Stimulated activated CD4-positive, alpha-beta T cell treated with anti-CD3 and anti-CD28 coated beads, Interleukin-4, amount 100 ng/mL, for 24 hours (primary cell): ENCODE data around the gene PLEKHG4B.
"Not testable (repeated sequence)": the region's sequence is repeated elsewhere in the genome, so short reads cannot be mapped to it uniquely, and the experiment has no call there.

Source experiments
- DNase-seq: peaks from one replicate; pipeline ENCODE4 v3.0.0-alpha.2; 2020

The PLEKHG4B gene

DNA sequence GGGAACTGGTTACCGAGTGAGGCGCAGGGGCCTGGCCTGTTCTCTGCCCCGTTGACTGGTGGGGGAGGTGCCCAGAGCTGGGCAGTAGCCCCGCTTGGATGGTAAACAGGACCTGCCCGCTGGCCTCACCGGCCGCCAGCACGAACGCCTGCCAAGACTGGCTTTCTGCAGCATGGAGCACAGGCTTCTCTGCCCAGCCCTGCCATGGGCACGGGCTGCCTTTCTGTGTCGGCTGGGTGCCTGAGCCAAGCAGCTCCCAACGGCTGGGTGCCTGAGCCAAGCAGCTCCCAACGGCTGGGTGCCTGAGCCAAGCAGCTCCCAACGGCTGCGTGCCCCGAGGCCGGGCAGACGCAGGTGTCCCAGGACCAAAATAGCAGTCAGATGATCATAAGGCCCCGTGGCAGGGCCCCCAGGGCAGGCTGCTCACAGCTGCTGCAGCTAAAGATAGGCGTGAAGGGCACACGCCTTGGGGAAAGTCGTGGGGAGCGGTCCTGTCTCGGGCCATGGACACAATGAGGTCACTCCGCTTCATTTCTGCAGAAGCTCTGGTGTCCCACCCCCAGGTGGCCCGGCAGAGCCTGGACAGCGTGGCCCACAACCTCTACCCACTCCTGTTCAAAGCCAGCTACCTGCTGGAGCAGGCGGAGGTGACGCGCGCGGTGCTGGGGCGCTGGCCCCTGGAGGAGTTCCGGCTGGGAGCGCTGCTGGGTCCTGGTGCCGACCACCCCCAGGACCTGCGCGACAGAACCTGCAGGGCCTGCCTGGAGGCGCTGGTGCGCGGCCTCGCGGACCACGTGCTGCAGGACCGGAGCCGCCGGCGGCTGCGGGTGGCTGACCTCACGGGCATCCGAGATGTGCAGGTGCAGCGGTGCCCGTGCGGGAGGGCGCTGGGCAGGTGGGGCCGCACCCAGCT lies 99.3 kb downstream of the PLEKHG4B start, which contains the start of gene LRRC14B:
Gene LRRC14B, plus strand, starts transcription at position 460 of the 913 bp plus-strand sequence. Its CDS starts 44 bp downstream, at position 504.
- no peak for DNase-seq

DNA sequence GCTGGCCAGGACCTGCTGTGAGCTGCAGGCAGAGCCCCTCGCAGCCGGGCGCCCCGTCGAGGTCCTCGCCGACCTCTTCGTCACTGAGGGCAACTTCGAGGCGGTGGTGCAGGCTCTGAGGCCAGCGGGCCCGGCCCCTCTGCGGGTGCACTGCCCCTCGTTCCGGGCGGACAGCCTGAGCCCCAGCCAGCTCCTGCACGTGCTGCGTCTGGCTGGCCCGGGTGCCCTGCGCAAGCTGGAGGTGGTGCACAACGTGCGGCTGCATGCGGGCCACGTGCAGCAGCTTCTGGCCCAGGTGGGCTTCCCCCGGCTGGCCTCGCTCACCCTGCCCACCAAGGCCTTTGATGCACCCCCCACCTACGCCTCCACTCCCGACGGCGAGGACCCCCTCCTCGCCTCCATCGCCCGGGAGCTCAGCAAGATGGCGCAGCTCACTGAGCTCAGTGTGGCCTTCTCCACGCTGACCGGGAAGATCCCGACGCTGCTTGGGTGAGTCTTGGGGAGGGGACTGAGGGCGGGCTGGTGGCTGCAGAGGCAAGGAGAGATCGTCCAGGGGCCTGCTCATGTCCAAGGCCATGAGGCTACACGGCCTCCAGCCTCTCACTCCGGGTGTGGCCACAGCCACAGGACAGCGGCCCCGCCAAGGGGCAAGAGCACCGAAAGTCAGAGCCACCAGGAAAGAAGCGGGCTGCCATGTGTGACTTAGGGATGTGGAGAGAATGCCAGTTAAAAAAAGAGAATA lies 100.2 kb downstream of the PLEKHG4B start:
- DNase-seq = no peak

DNA sequence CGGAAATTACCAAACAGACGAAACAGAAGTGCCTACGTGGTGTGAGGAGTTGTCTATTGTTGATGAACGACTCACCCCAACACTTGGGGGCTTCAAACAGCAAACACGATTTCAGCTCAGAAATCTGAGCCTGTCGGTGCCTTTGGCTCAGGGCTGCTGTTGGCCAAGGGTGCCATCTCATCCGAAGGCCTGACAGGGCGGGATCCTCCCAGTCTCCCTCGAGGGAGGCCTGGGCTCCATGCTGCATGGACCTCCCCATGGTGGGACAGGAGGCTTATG lies 100.7 kb downstream of the PLEKHG4B start:
- DNase-seq = no peak

DNA sequence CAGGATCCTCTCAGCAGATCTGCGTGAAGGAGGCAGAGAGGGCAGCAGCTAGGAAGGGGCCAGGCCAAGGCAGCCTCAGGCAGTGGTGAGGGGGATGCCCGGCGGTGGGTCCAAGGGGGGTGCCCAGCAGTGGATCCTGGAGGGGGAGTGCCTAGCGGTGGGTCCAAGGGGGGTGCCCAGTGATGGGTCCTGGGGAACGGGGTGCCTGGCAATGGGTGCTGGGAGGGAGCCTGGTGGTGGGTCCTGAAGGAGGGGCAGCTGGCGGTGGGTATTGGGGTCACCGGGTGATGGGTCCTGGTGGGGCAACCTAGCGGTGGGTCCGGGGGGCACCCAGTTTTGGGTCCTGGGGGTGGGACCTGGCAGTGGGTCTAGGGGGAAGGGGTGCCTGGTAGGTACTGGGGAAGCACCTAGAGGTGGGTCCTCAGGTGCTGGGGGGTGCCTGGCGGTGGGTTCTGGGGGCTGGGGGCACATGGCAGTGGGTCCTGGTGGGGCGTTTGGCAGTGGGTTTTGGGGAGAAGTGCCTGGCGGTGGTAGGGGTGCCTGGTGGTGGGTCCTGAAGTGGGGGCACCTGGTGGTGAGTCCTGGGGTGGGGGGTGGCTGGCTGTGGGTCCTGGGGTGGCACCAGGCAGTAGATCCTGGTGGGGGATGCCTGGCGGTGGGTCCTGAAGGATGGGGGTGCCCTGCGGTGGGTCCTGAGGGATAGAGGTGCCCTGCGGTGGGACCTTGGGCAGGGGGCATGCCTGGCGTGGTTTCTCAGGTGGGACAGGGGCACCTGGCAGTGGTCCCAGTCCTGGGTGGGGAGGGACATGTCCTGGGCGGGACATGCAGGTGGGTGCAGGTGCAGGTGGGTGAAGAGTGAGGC lies 101.2 kb downstream of the PLEKHG4B start:
- DNase-seq = no peak

DNA sequence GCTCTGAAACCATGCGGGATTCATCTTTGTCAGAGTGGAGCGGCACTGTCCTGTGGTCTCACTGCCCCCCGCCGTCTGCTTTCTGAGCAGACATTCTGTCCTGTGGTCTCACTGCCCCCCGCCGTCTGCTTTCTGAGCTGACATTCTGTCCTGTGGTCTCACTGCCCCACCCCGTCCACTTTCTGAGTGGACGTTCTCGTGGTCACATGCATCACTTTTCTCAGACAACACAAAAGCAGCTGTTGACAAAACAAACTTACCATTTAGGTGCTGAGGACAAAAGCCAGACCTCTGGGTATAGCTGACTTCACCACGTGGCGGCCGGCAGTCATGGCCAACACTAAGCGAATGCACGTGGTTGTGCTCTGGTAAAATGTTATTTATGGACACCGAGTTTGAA lies 102.1 kb downstream of the PLEKHG4B start:
- DNase-seq = no peak

DNA sequence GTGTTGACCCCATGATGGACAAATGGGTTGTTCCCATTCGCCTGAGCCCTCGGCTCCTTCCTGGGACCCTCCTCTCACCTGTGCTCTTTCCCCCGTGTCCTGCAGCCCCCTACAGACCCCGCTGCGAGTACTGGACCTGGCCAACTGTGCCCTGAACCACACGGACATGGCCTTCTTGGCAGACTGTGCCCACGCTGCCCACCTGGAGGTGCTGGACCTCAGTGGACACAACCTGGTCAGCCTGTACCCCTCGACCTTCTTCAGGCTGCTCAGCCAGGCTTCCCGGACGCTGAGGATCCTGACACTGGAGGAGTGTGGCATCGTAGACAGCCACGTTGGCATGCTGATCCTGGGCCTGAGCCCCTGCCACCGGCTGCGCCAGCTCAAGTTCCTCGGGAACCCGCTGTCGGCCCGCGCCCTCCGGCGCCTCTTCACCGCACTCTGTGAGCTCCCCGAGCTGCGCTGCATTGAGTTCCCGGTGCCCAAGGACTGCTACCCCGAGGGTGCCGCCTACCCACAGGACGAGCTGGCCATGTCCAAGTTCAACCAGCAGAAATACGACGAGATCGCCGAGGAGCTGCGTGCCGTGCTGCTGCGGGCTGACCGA lies 102.7 kb downstream of the PLEKHG4B start:
- no peak for DNase-seq

DNA sequence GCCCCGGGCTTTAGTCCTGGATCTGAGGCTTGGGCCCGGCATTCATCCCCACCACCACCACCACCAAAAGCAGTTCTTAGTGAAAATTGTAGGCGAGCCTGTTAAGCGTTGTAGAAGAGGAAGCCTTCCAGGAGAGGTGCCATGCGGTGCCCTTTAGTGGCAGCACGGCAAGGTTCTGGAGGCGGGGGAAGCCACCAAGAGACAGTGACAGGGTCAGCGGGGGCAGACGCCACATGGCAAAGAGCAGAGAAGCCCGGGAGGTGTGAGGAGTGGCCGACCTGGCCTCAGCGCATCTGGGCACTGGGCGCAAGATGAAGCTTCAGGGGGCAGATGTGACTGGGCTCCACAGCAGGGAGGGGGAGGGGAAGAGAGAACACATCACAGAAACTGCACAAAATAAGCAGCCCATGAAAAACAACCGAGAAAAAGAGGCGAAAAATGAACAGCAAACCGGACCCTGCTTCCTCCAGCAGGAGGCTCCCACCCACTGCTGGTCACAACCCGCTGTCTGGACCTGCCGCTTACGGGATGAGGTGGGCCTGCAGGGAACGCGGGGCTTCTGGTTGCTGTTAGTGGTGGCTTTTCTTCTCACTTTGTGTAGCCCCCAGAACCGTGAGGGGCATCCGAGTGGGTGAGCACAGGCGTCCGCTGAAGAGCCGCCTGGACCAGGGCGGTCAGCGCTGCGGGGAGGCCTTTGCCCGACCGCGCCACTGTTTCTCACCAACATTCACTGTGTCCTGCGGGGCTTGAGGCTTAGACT lies 103.6 kb downstream of the PLEKHG4B start:
- DNase-seq = no peak

DNA sequence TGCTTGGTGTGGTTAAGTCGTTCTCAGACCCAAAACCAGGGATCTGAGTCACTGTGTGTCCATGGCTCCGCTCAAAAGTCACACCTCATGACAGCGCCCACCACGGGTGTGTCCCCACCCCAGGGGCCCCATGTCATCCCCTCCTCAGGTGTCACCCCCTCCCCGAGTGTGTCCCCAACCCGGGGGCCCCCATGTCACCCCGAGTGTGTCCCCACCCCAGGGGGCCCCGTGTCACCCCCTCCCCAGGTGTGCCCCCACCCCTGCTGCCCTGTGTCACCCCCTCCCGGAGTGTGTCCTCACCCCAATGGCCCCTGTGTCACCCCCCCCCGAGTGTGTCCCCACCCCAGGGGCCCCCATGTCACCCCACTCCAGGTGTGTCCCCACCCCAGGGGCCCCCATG lies 104.4 kb downstream of the PLEKHG4B start:
- no peak for DNase-seq

DNA sequence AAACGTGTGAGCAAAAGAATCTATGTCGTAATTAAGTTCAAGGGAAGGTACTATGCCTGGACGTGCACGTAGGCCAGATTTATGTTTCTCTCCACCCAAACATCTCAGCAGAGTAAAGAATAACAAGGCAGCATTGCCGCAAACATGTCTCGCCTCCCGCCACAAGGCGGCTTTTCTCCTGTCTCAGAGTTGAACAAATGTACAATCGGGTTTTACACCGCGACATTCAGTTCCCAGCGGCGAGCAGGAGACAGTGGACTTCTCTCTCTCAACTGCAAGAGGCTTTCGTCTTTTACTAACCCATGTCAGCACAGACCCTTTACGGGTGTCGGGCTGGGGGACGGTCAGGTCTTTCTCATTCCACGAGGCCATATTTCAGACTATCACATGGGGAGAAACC lies 105.1 kb downstream of the PLEKHG4B start:
- DNase-seq = not testable (repeated sequence)

DNA sequence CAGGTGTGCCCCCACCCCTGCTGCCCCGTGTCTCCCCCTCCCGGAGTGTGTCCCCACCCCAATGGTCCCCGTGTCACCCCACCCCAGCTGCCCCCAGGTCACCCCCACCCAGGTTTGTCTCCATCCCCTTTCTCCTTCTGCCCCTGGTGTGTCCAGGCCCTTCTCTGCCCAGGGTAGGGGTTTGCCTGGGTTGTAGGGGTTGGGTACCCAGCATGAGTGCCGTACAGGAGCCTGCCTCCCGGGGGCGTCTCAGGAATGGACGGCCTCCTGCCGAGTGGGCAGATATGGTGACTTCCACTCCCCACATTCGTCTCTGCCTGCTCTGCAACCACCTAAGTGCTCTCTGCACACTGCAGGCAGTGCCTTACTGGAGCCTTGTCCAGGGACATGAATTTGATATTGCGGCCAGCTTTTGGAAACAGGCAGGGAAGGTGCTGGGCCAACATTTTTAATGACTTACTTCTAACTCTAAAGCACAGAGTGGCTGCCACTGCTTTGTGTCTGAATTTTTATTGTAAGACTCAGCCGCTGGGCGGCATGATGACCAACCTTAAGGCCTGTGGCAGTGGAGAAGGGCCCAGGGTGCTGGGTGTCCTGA lies 106.0 kb downstream of the PLEKHG4B start:
- DNase-seq = no peak

DNA sequence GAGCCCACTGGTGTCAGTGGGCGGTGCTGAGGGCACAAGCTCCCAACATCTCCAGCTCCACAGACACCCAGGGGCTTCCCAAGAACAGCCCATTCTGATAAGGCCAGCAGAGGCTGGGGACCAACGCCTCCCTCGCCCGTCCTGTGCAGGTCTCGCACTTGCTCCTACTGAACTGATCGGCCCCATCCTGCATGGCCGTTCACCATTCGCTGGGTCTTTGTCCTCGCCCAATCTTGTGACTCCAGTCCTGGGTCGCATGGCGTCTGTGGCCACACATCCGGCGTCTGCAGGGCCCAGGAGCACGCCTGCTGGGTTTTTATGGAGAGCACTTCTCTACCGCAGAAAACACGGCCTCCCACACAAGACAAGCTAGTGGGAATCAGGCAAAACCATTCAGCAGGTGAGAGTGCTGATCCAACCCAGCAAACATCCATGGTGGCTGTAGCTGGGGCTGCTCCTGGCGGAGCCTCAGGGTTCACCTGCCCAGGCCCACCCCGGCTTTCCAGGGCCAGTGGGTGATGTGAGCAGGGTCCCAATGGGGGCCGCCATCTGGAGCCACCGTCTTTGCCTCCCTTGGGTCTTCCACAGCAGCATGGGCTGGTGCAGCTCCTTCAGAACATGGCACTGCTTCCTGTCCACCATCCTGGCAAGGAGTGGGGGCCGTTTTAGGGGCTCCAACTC lies 106.7 kb downstream of the PLEKHG4B start:
- DNase-seq = no peak

DNA sequence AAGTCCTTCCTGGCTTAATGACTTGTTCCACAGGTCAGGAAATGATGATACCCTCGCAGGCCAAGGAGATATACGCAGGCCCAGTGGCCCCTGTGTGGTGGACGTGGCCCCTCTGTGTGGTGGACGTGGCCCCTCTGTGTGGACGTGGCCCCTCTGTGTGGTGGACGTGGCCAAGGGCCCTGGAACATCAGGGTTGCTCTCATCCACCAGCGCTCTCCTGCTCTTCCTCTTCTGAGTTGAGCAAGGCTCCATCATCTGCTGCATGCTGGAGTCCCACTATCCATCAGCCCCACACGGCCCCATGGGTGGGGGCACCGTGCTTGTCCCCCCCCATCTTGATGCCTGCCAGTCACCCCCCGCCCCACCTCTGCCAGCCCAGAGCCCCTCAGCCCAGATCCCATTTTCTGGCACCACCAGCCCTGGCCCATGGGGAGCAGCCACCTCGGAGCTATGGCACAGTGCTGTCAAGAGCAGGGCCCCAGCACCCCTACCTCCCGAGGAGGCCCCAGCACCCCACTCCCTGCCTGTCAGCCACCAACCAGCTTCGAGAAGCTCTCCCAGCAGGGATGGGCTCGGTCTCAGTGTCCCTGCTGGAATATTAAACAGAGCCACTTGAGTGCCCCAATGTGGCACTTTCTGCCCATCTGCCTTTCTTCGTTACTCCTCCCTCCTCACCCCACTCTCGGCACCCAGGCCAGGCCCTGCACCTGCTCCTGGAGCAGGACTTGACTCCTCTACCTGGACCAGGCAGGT lies 107.4 kb downstream of the PLEKHG4B start:
- DNase-seq = no peak

DNA sequence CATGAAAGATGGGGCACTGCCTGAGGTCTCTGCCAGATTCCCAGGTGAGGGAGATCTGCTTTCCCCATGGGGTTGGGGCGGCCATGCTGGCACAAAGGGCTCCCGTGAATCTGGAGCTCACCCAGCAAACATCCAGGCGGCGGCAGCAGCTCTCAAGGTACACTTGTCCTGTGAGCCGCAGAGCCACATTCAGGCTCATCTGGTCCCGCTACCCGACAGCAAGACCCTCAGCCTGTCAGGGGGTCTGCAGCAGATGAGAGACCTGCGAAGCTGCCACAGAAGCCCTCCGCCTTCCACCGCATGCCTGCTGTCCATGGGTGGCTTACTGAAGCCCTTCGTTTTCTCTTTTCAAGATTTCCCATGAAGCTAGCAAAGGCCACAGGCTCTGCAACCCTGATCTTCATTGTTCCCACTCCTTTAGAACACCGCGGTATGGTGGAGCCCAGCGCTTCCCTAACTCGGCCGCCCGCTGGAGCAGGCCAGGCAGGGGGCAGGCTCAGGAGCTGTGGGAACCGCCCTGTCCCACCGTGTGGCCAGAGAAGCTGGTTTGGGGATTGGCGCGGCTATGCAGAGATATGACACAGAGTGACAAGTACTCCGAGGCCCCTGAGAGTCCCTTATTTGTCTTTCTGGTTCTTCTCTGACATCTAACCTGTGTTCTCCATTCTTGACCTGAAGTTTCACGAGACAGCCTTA lies 108.1 kb downstream of the PLEKHG4B start:
- no peak for DNase-seq

DNA sequence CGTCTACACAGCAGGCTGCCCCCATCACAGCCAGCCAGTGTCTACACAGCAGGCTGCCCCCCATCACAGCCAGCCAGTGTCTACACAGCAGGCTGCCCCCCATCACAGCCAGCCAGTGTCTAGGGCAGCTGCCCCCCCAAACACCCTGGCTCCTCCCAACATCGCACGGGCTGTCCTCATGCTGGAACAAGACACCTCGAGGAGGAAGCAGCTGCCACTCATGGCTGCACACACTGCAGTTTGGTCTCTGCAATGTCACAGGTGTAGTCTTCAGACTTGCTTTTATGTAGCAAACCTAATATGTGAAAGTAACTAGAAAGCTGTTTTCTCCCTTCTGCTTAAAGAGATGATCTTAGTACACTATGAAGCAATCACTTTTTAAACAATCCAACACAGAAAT lies 109.0 kb downstream of the PLEKHG4B start:
- DNase-seq = no peak

DNA sequence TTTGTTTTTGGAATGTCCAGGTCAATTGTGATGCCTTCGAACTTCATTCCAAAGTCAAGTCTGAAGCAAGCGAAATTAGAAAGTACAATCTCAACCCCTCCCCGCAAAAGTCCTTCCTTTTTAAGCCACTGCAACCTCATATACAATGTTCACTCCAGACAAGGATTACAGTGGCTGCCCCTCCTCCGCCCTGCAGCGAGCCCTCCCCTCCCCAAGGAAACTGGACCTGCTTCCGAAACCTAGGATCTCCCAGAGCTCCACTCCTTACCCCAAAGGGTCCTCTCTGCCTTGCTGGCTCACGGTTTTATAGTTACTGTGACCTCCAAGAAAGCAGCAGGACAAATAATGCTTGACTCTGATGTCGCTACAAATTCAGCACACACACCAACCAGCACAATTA lies 109.7 kb downstream of the PLEKHG4B start:
- no peak for DNase-seq

DNA sequence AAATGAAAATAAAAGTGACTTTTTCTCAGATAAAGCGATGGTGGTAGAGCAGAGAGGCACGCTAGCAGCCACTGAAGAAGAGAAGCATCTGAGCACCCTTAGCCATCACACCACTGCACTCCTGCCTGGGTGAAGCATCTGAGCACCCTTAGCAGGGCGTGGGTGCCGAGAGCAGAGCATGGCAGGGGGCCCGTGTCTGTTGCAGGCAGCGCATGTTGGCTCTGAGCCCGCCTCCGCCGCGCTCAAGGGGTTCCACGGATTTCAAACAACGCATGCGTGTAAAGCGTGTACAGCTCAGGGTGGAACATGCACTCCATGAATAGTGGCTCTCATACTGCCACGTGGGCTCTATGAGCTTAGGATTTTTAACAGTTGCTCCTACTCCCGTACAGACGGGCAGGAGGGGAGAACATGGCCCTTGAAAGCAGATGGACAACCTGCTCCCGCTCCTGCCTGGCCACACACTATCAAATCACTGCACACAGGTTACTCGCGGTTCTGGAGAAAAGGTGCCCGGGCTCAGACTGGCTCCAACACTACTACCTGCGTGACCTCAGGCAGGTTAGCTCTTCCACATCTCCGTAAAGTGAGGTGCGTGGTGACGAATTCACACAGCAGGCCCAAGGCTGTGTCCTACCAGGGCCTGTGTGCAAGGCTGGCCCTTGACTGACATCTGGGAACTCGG lies 111.4 kb downstream of the PLEKHG4B start:
- DNase-seq = no peak

DNA sequence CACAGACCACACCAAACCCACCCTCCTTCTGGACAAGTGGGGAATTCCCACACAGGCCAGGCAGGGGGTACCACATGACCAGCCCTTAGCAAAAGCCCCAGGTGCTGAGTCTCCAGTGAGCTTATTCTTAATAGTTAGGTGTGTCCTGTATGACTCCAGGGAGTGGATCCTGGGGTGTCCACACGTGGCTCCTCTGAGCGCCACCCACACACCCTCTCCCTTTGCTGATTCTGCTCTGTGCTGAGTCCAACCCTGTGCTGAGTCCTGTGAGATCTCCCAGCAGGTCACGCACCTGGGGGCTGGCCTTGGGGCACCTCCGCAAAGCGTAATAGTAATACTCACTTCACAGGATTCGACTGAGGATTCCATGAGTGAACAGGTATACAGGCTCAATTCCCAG lies 112.0 kb downstream of the PLEKHG4B start:
- DNase-seq = no peak

DNA sequence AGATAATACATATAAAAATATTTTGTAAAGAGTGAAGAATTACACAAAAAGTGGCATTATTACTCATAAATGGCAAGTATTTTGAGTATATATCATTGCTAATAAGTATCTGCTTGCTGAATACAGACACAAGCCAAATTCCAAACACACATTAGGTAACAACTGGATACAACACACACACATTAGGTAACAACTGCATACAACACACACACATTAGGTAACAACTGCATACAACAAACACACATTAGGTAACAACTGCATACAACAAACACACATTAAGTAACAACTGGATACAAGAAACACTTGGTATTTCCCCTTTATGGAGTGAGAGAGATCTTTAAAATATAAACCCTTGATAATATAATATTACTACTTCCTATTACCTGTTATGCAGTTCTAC lies 112.5 kb downstream of the PLEKHG4B start:
- no peak for DNase-seq
